HCT116 (cell line): ENCODE data around the gene TSC22D1. TPM values are rescaled to one million over a fixed set of nuclear protein-coding genes. Genes with fewer than 3 reads are reported as not detected.

Experiments used
- ATAC-seq: fragments of 200-7000 bp; cut with Tn5 transposase; 2 replicates; pipeline ENCODE4 v1.9.1; 2020; ENCODE audit warnings: mild to moderate bottlenecking, moderate library complexity
- BruUV-seq: library from RNA; stranded (reverse); fragments of 400-500 nt; replicated peaks from 2 replicates; lab custom pipeline; 2021; lab: Mats Ljungman, UMichigan
- CTCF ChIA-PET: fragments of 300-600 bp; sonication (Branson Sonifier 250); formaldehyde crosslinking; loops from one replicate; lab custom pipeline; 2021; ENCODE audit warnings: antibody characterized with exemption; lab: Charles Lee
- POLR2A ChIA-PET: fragments of 300-600, 350-600 bp; sonication (Branson Sonifier 250); formaldehyde crosslinking; loops from one replicate; lab custom pipeline; 2021; ENCODE audit warnings: antibody characterized with exemption; lab: Charles Lee
- RAD21 ChIA-PET, 2 experiments: fragments of 300-600 bp; sonication (Branson Sonifier 250); formaldehyde crosslinking; loops; one replicate each; lab custom pipeline; 2023; ENCODE audit warnings: low total read pairs in 2 of 2; ENCODE audit not compliant: uncharacterized antibody in 2 of 2, unreplicated experiment in 2 of 2, low non-redundant PET in 1 of 2; lab: Charles Lee
- DNase-seq: peaks from one replicate; pipeline ENCODE4 v3.0.0-alpha.2; 2010; ENCODE audit warnings: low read depth, low spot score
- H2AFZ ChIP-seq: fragments of 200-600 bp; shearing (Covaris generic), sonication (generic); 2 replicates; pipeline ENCODE4 v1.6.1; 2017; ENCODE audit warnings: low read depth, mixed run types, mixed read lengths, antibody characterized with exemption, low read length; ENCODE audit not compliant: poor library complexity, severe bottlenecking
- H3K27ac ChIP-seq: 2 replicates; pipeline ENCODE4 v1.5.1; 2012; ENCODE audit warnings: low read depth, low read length
- H3K27me3 ChIP-seq: fragments of 200-600 bp; sonication (generic); 2 replicates; pipeline ENCODE4 v1.6.1; 2016; ENCODE audit warnings: mixed run types, low read length, mixed read lengths; ENCODE audit not compliant: insufficient read depth
- H3K36me3 ChIP-seq, 2 experiments: fragments of 200-500 bp in 1 of 2; fragments of 200-600 bp in 1 of 2; sonication (Bioruptor generic) in 1 of 2; sonication (generic) in 1 of 2; 2 replicates each; pipeline versions ENCODE4 v1.5.1 to v1.6.1; 2014 to 2016; ENCODE audit warnings: low read length in 2 of 2, inconsistent platforms in 1 of 2, mixed read lengths in 1 of 2, mixed run types in 1 of 2; ENCODE audit not compliant: insufficient read depth in 2 of 2, control insufficient read depth in 1 of 2
- H3K4me1 ChIP-seq, 2 experiments: fragments of 200-600 bp in 1 of 2; sonication (generic) in 1 of 2; 2 replicates each; pipeline versions ENCODE4 v1.5.1 to v1.6.1; 2012 to 2017; ENCODE audit warnings: low read length in 2 of 2, inconsistent platforms in 1 of 2, mild to moderate bottlenecking in 1 of 2, mixed read lengths in 1 of 2, mixed run types in 1 of 2, moderate library complexity in 1 of 2; ENCODE audit not compliant: insufficient read depth in 2 of 2, control insufficient read depth in 1 of 2
- H3K4me2 ChIP-seq: fragments of 200-600 bp; sonication (generic); 2 replicates; pipeline ENCODE4 v1.6.1; 2017; ENCODE audit warnings: mixed run types, low read length, mixed read lengths
- H3K4me3 ChIP-seq, 2 experiments: fragments of 200-600 bp in 1 of 2; sonication (generic) in 1 of 2; replicated peaks in 1 of 2; 2 replicates each; pipeline ENCODE4 v1.5.1; 2011 to 2016; ENCODE audit warnings: low read length in 2 of 2, control low read depth in 1 of 2, low read depth in 1 of 2, mild to moderate bottlenecking in 1 of 2, mixed read lengths in 1 of 2, mixed run types in 1 of 2
- H3K79me2 ChIP-seq: fragments of 200-600 bp; sonication (generic); 2 replicates; pipeline ENCODE4 v1.6.1; 2017; ENCODE audit warnings: mild to moderate bottlenecking, mixed run types, low read length, moderate library complexity, mixed read lengths; ENCODE audit not compliant: insufficient read depth
- H3K9ac ChIP-seq: fragments of 200-600 bp; sonication (generic); 2 replicates; pipeline ENCODE4 v1.6.1; 2016; ENCODE audit warnings: low read length, mixed read lengths
- H3K9me2 ChIP-seq: fragments of 200-600 bp; sonication (generic), shearing (Covaris generic); 2 replicates; pipeline ENCODE4 v1.6.1; 2017; ENCODE audit warnings: mixed run types, mild to moderate bottlenecking, moderate library complexity; ENCODE audit not compliant: insufficient read depth
- H3K9me3 ChIP-seq, 2 experiments: fragments of 200-500 bp in 1 of 2; fragments of 200-600 bp in 1 of 2; sonication (Bioruptor generic) in 1 of 2; sonication (generic) in 1 of 2; 2 replicates each; pipeline ENCODE4 v1.6.1; 2014 to 2017; ENCODE audit warnings: low read length in 2 of 2, mixed read lengths in 2 of 2, inconsistent platforms in 1 of 2, low read depth in 1 of 2, mild to moderate bottlenecking in 1 of 2, mixed run types in 1 of 2, moderate library complexity in 1 of 2; ENCODE audit not compliant: control insufficient read depth in 1 of 2, insufficient read depth in 1 of 2
- H4K20me1 ChIP-seq: fragments of 200-600 bp; sonication (generic), shearing (Covaris generic); 2 replicates; pipeline ENCODE4 v1.6.1; 2017; ENCODE audit warnings: mixed run types, mild to moderate bottlenecking, moderate library complexity; ENCODE audit not compliant: insufficient read depth
- CBX3 ChIP-seq: IDR thresholded peaks from 2 replicates; pipeline ENCODE4 v1.6.1; 2012; ENCODE audit warnings: low read depth
- EZH2 ChIP-seq: fragments of 200-600 bp; sonication (generic); IDR thresholded peaks from 2 replicates; pipeline ENCODE4 v1.6.1; 2017; ENCODE audit warnings: antibody characterized with exemption, mixed run types
- FOSL1 ChIP-seq: IDR thresholded peaks from 2 replicates; pipeline ENCODE4 v1.6.1; 2012; ENCODE audit warnings: low read depth
- JUND ChIP-seq: IDR thresholded peaks from 2 replicates; pipeline ENCODE4 v1.6.1; 2012
- POLR2A ChIP-seq: IDR thresholded peaks from 2 replicates; pipeline ENCODE4 v1.7.0; 2011; ENCODE audit warnings: borderline replicate concordance; ENCODE audit not compliant: insufficient read depth, insufficient read length; ENCODE audit errors: extremely low read depth
- POLR2AphosphoS5 ChIP-seq: IDR thresholded peaks from 2 replicates; pipeline ENCODE4 v1.6.1; 2011; ENCODE audit warnings: mild to moderate bottlenecking, low read depth, low read length, moderate library complexity
- RAD21 ChIP-seq: IDR thresholded peaks from 2 replicates; pipeline ENCODE4 v1.6.1; 2012; ENCODE audit warnings: low read depth, mild to moderate bottlenecking
- SIN3A ChIP-seq: IDR thresholded peaks from 2 replicates; pipeline ENCODE4 v1.6.1; 2012; ENCODE audit warnings: low read depth
- SP1 ChIP-seq: IDR thresholded peaks from 2 replicates; pipeline ENCODE4 v1.6.1; 2012; ENCODE audit warnings: low read depth
- SRF ChIP-seq: IDR thresholded peaks from 2 replicates; pipeline ENCODE4 v1.6.1; 2012; ENCODE audit warnings: low read depth
- TCF7L2 ChIP-seq: IDR thresholded peaks from 2 replicates; pipeline ENCODE4 v1.7.0; 2011; ENCODE audit warnings: borderline replicate concordance, inconsistent platforms; ENCODE audit not compliant: insufficient read depth, insufficient read length; ENCODE audit errors: extremely low read depth
- YY1 ChIP-seq: IDR thresholded peaks from 2 replicates; pipeline ENCODE4 v1.6.1; 2011; ENCODE audit warnings: low read length, low read depth, moderate library complexity, mild to moderate bottlenecking; ENCODE audit not compliant: insufficient replicate concordance; ENCODE audit errors: extremely low read depth
- ZFX ChIP-seq: fragments of 450-650 bp; IDR thresholded peaks from 2 replicates; pipeline ENCODE4 v1.6.1; 2017
- intact Hi-C: fragments of 100-400 bp; cut with micrococcal nuclease; formaldehyde crosslinking; loops from 2 replicates; pipeline ENCODE4 v1.10.0; 2022
- total RNA-seq: library from RNA; stranded (reverse); gene quantifications from one replicate; pipeline ENCODE4 v1.2.1, GENCODE V29; 2021; ENCODE audit not compliant: unreplicated experiment
- TF ChIP-seq, protein P1 (sequence below), 3 experiments: fragments of 200-600 bp in 1 of 3; sonication (generic) in 1 of 3; IDR thresholded peaks in 2 of 3; conservative IDR thresholded peaks in 1 of 3; 2 replicates each; pipeline ENCODE4 v1.5.1; 2012 to 2017; ENCODE audit warnings: low read depth in 2 of 3, low read length in 2 of 3, antibody characterized with exemption in 1 of 3, borderline replicate concordance in 1 of 3, control low read depth in 1 of 3, mild to moderate bottlenecking in 1 of 3, mixed read lengths in 1 of 3, mixed run types in 1 of 3, moderate library complexity in 1 of 3; ENCODE audit not compliant: insufficient read depth in 1 of 3
- TF ChIP-seq, protein P2 (sequence below): IDR thresholded peaks from 2 replicates; pipeline ENCODE4 v1.6.1; 2012; ENCODE audit warnings: low read depth
- TF ChIP-seq, protein P3 (sequence below): IDR thresholded peaks from 2 replicates; pipeline ENCODE4 v1.6.1; 2012

The TSC22D1 gene
- total RNA-seq, 1 experiment from 2014 or later: 268 TPM

DNA sequence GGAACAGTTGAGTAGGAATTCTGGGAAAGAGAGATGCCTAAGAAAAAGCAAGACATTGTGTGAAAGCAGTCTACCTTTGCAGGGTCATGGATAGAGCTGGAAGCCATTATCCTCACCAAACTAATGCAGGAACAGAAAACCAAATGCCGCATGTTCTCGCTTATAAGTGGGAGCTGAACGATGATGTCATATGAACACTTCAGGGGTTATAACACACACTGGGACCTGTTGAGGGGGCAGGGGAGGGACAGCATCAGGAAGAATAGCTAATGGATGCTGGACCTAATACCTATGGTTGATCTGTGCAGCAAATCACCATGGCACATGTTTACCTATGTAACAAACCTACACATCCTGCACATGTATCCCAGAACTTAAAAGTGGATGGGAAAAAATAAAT, 69.9 kb downstream of the TSC22D1 start (continued):
- no peak for TF ChIP-seq RAD21
- no peak for TF ChIP-seq SRF
- no peak for TF ChIP-seq POLR2AphosphoS5

DNA sequence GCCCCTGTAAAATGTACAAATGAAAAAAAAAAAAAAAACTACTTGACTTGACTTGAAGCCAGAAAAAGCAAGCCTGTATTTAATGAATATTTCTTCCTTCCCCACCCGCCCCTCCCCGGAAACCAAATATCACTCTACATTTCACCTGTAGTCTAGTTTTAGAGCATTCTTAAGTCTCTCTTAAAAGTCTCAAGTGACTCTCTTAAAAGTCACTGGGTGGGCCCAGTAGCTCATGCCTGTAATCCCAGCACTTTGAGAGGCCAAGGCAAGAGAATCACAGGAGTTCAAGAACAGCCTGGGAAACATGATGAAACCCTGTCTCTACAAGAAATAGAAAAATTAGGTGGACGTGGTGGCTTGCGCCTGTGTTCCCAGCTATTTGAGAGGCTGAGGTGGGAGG, 72.0 kb downstream of the TSC22D1 start:
- DNase-seq: no peak
- no peaks in the 10 kb centered on the region for H3K4me1 ChIP-seq
- H3K4me2 ChIP-seq: no peak overlapping the region
- H3K9ac ChIP-seq: no peak overlapping the region
- CTCF ChIA-PET: no interaction called here
- ATAC-seq: no peak
- no peaks in the 10 kb centered on the region for H4K20me1 ChIP-seq
- H3K79me2 ChIP-seq: no peaks in the 10 kb centered on the region
- no peaks in the 10 kb centered on the region for H3K9me2 ChIP-seq
- H3K27me3 ChIP-seq: no peaks in the 10 kb centered on the region
- RAD21 ChIA-PET: no interaction called here
- H3K4me3 ChIP-seq: no peak overlapping the region
- intact Hi-C loops: no loop called here
- TF ChIP-seq, protein P1, sequence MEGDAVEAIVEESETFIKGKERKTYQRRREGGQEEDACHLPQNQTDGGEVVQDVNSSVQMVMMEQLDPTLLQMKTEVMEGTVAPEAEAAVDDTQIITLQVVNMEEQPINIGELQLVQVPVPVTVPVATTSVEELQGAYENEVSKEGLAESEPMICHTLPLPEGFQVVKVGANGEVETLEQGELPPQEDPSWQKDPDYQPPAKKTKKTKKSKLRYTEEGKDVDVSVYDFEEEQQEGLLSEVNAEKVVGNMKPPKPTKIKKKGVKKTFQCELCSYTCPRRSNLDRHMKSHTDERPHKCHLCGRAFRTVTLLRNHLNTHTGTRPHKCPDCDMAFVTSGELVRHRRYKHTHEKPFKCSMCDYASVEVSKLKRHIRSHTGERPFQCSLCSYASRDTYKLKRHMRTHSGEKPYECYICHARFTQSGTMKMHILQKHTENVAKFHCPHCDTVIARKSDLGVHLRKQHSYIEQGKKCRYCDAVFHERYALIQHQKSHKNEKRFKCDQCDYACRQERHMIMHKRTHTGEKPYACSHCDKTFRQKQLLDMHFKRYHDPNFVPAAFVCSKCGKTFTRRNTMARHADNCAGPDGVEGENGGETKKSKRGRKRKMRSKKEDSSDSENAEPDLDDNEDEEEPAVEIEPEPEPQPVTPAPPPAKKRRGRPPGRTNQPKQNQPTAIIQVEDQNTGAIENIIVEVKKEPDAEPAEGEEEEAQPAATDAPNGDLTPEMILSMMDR (IDR thresholded peaks at IDR 0.05 in 2 of 3, conservative IDR thresholded peaks at IDR 0.05 in 1 of 3; ENCODE audit: borderline replicate concordance in 1 of 3, insufficient read depth in 1 of 3, low read depth in 2 of 3, low read length in 2 of 3): no peak
- no peak for TF ChIP-seq FOSL1
- no peak for TF ChIP-seq YY1
- no peak for TF ChIP-seq POLR2A
- TF ChIP-seq SIN3A: no peak
- no peak for TF ChIP-seq JUND
- TF ChIP-seq POLR2AphosphoS5: no peak
- TF ChIP-seq SP1: no peak
- no peak for TF ChIP-seq EZH2
- TF ChIP-seq, protein P2, sequence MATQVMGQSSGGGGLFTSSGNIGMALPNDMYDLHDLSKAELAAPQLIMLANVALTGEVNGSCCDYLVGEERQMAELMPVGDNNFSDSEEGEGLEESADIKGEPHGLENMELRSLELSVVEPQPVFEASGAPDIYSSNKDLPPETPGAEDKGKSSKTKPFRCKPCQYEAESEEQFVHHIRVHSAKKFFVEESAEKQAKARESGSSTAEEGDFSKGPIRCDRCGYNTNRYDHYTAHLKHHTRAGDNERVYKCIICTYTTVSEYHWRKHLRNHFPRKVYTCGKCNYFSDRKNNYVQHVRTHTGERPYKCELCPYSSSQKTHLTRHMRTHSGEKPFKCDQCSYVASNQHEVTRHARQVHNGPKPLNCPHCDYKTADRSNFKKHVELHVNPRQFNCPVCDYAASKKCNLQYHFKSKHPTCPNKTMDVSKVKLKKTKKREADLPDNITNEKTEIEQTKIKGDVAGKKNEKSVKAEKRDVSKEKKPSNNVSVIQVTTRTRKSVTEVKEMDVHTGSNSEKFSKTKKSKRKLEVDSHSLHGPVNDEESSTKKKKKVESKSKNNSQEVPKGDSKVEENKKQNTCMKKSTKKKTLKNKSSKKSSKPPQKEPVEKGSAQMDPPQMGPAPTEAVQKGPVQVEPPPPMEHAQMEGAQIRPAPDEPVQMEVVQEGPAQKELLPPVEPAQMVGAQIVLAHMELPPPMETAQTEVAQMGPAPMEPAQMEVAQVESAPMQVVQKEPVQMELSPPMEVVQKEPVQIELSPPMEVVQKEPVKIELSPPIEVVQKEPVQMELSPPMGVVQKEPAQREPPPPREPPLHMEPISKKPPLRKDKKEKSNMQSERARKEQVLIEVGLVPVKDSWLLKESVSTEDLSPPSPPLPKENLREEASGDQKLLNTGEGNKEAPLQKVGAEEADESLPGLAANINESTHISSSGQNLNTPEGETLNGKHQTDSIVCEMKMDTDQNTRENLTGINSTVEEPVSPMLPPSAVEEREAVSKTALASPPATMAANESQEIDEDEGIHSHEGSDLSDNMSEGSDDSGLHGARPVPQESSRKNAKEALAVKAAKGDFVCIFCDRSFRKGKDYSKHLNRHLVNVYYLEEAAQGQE: no peak
- no peak for TF ChIP-seq SRF
- TF ChIP-seq, protein P3, sequence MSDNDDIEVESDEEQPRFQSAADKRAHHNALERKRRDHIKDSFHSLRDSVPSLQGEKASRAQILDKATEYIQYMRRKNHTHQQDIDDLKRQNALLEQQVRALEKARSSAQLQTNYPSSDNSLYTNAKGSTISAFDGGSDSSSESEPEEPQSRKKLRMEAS: no peak
- TF ChIP-seq ZFX: no peak
- TF ChIP-seq TCF7L2: no peak
- no peak for TF ChIP-seq CBX3
- H3K9me3 ChIP-seq: no peaks in the 10 kb centered on the region
- no peak overlapping the region for H3K27ac ChIP-seq
- POLR2A ChIA-PET: interaction anchor here (0.7 kb wide), 1 partner anchor 30 kb away, joined by 4 read pairs; no protein-coding TSS in a partner anchor
- no peak overlapping the region for H2AFZ ChIP-seq
- BruUV-seq: no TSS peak
- H3K36me3 ChIP-seq: no peaks in the 10 kb centered on the region
